ENCODE results near the gene LIMS1. TPM values are rescaled to one million over a fixed set of nuclear protein-coding genes. Genes with fewer than 3 reads are reported as not detected.

The LIMS1 gene
- total RNA-seq (22.1 and 26.2 TPM in 2 replicates), polyA plus RNA-seq (13.6 and 14.0 TPM in 2 replicates), polyA minus RNA-seq (29.7 and 45.9 TPM in 2 replicates)
- total RNA-seq (2013) = 38.8 TPM

DNA sequence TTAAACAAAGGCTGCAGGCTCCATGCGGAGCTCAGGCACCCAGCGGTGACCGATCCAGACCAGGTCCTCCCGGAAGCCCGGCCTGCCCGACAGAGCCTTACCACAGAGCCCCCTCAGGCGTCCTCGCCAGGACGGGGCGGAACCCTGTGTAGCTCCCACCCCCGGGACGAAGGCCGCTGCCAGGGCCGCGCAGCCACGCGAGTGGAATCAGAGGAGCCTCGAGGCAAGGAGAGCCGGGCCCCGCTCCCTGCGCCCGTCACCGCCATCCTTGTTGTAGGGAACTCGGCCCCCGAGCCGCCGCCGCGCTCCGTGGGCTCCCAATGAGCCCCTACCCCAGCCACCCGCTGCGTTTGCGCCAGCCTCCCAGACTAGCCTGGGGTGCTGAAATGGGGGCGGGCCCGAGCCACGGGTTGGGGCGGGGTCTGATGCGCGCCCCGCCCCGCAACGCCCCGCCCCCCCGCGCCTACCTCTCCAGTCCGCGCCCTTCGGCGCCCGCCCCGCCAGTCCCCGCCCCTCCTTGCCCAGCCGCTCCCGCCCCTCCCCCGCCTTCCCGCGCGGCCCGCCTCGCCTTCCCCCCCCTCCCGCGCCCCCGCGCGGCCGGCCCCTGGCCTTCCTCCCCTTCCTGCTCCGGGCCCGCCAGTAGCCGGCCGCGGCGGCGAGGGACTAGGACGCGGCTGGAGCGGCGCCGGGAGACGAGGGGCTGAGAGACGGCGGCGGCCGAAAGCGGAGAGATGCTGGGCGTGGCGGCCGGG is at the start of gene LIMS1:
LIMS1 (plus strand) TSS at position 639 of the 752 bp plus-strand sequence; CDS start at position 732, 93 bp downstream.
- ATAC-seq (ENCODE audit: low read depth) = peak; percentile 92
- TF ChIP-seq EZH2 (IDR thresholded peaks at IDR 0.05; ENCODE audit: borderline replicate concordance, insufficient read depth, low read depth, low read length, poor library complexity, severe bottlenecking) (no peak), CTCF (IDR thresholded peaks at IDR 0.05) (no peak)
- under 1% methylated on average over 69 of the region's 87 CpGs for WGBS (ENCODE audit: insufficient coverage)
- Histone ChIP-seq H4K20me1 (ENCODE audit: control insufficient read depth, insufficient read depth, low read length, poor library complexity, severe bottlenecking) (no peaks in the 10 kb centered on the region), H3K4me2 (replicated peaks; ENCODE audit: low read depth, low read length, poor library complexity, severe bottlenecking) (peak within 1 kb of the TSS; percentile 94), H3K36me3 (replicated peaks in 1 of 2; ENCODE audit: control extremely low read depth in 1 of 2, control insufficient read depth in 1 of 2, extremely low read depth in 1 of 2, insufficient read depth in 2 of 2, low read length in 1 of 2) (no peaks in the 10 kb centered on the region), H3K79me2 (ENCODE audit: control insufficient read depth, insufficient read depth, low read length) (peaks cover 38% of the 10 kb centered on the region), H3K9ac (ENCODE audit: low read length) (peak within 1 kb of the TSS; percentile 89), H3K4me3 (ENCODE audit: control extremely low read depth in 1 of 5, extremely low read depth in 1 of 5, insufficient read depth in 1 of 5, low read depth in 2 of 5, low read length in 4 of 5) (peak within 1 kb of the TSS; percentile 72 to 95 (median 85)), H3K27ac (ENCODE audit: low read length in 2 of 2) (peak within 1 kb of the TSS; percentile 65 to 69), H3K4me1 (ENCODE audit: control insufficient read depth in 2 of 2, insufficient read depth in 2 of 2, low read length in 2 of 2) (peaks cover 8 to 19% of the 10 kb centered on the region in 2 donors), H3K27me3 (replicated peaks in 1 of 4; ENCODE audit: control extremely low read depth in 1 of 4, control insufficient read depth in 3 of 4, insufficient read depth in 4 of 4, low read length in 3 of 4) (no peaks in the 10 kb centered on the region), H2AFZ (ENCODE audit: insufficient read depth, low read depth, low read length, poor library complexity, severe bottlenecking) (peak within 1 kb of the TSS; percentile 96), H3K9me3 (ENCODE audit: control extremely low read depth in 1 of 3, control insufficient read depth in 2 of 3, insufficient read depth in 1 of 3, low read length in 2 of 3) (no peaks in the 10 kb centered on the region)
- peak within 1 kb of the TSS; percentile 94 for H3K27ac Mint-ChIP-seq
- DNase-seq = peak; percentile 91
- no peaks in the 10 kb centered on the region for H3K9me3 Mint-ChIP-seq (ENCODE audit: insufficient read depth)
- peaks cover 30% of the 10 kb centered on the region for H3K4me1 Mint-ChIP-seq
- H3K4me3 Mint-ChIP-seq = peak within 1 kb of the TSS; percentile 98
- intact Hi-C loops (cut with micrococcal nuclease) = loop anchor here (1.0 to 5.0 kb wide), 4 partner anchors 58 to 252 kb away; partner anchors contain the start of genes CCDC138, GCC2 and RANBP2
- ChIA-PET POLR2A (interaction anchor here (1.0 to 1.2 kb wide), 2 partner anchors 8 to 85 kb away, joined by 4 read pairs; partner anchors contain the start of gene GCC2), CTCF (interaction anchor here (0.9 to 3.2 kb wide), 4 partner anchors 50 to 102 kb away, joined by 3 to 9 read pairs (median 6); partner anchors contain the start of gene GCC2)
- H3K27me3 Mint-ChIP-seq = no peaks in the 10 kb centered on the region

GRCh38 chr2:108485253-108485652 is 49.0 kb upstream of the LIMS1 start:
- no CpG with 5 or more reads among the region's 2 CpGs for WGBS (ENCODE audit: insufficient coverage)
- no peak for DNase-seq
- H3K4me3 ChIP-seq (ENCODE audit: control extremely low read depth in 1 of 5, extremely low read depth in 1 of 5, insufficient read depth in 1 of 5, low read depth in 2 of 5, low read length in 4 of 5) = no peak overlapping the region
- Mint-ChIP-seq H3K4me1 (no peaks in the 10 kb centered on the region), H3K9me3 (ENCODE audit: insufficient read depth) (no peaks in the 10 kb centered on the region), H3K27ac (no peak overlapping the region), H3K27me3 (no peaks in the 10 kb centered on the region), H3K4me3 (no peak overlapping the region)
- H3K27me3 ChIP-seq (replicated peaks in 1 of 4; ENCODE audit: control extremely low read depth in 1 of 4, control insufficient read depth in 3 of 4, insufficient read depth in 4 of 4, low read length in 3 of 4) = no peaks in the 10 kb centered on the region
- peaks cover 20 to 49% of the 10 kb centered on the region in 2 experiments for H3K36me3 ChIP-seq (replicated peaks in 1 of 2; ENCODE audit: control extremely low read depth in 1 of 2, control insufficient read depth in 1 of 2, extremely low read depth in 1 of 2, insufficient read depth in 2 of 2, low read length in 1 of 2)
- no peak overlapping the region for H3K27ac ChIP-seq (ENCODE audit: low read length in 2 of 2)
- ChIA-PET CTCF (no interaction called here), POLR2A (no interaction called here)
- H3K4me2 ChIP-seq (replicated peaks; ENCODE audit: low read depth, low read length, poor library complexity, severe bottlenecking) = no peak overlapping the region
- no peak overlapping the region for H3K9ac ChIP-seq (ENCODE audit: low read length)
- no peak for TF ChIP-seq CTCF (IDR thresholded peaks at IDR 0.05)
- no peak for TF ChIP-seq EZH2 (IDR thresholded peaks at IDR 0.05; ENCODE audit: borderline replicate concordance, insufficient read depth, low read depth, low read length, poor library complexity, severe bottlenecking)
- no peaks in the 10 kb centered on the region for H3K79me2 ChIP-seq (ENCODE audit: control insufficient read depth, insufficient read depth, low read length)
- H3K4me1 ChIP-seq (ENCODE audit: control insufficient read depth in 2 of 2, insufficient read depth in 2 of 2, low read length in 2 of 2) = no peaks in the 10 kb centered on the region
- H4K20me1 ChIP-seq (ENCODE audit: control insufficient read depth, insufficient read depth, low read length, poor library complexity, severe bottlenecking) = no peaks in the 10 kb centered on the region
- peaks cover 0 to 1% (median 0%) of the 10 kb centered on the region in 3 donors for H3K9me3 ChIP-seq (ENCODE audit: control extremely low read depth in 1 of 3, control insufficient read depth in 2 of 3, insufficient read depth in 1 of 3, low read length in 2 of 3)
- H2AFZ ChIP-seq (ENCODE audit: insufficient read depth, low read depth, low read length, poor library complexity, severe bottlenecking) = no peak overlapping the region
- intact Hi-C loops (cut with micrococcal nuclease) = no loop called here
- no peak for ATAC-seq (ENCODE audit: low read depth)

All from B cell (primary cell).